Neuronal stem cell (in vitro differentiated cells): ENCODE measurements around the gene DRAP1.
A peak's percentile ranks its signal among the peaks of the same experiment; 100 is the strongest.

Source experiments
- DNase-seq: peaks from one replicate; pipeline ENCODE4 v3.0.0-alpha.2; 2013; ENCODE audit warnings: low spot score
- H2AFZ ChIP-seq: one replicate; pipeline ENCODE4 v1.6.1; 2013; ENCODE audit warnings: mild to moderate bottlenecking, low read length, inconsistent platforms
- H2AK5ac ChIP-seq: 2 replicates; pipeline ENCODE4 v1.6.1; 2013; ENCODE audit warnings: low read depth, mild to moderate bottlenecking, inconsistent platforms, low read length, moderate library complexity, mixed read lengths
- H2BK120ac ChIP-seq: 2 replicates; pipeline ENCODE4 v1.6.1; 2013; ENCODE audit warnings: low read depth, mild to moderate bottlenecking, inconsistent platforms, low read length, moderate library complexity, mixed read lengths
- H2BK12ac ChIP-seq: one replicate; pipeline ENCODE4 v1.6.1; 2013; ENCODE audit warnings: low read length, inconsistent platforms
- H2BK15ac ChIP-seq: 2 replicates; pipeline ENCODE4 v1.6.1; 2013; ENCODE audit warnings: mild to moderate bottlenecking, low read length, inconsistent platforms, mixed read lengths
- H2BK5ac ChIP-seq: one replicate; pipeline ENCODE4 v1.6.1; 2013; ENCODE audit warnings: inconsistent platforms, mild to moderate bottlenecking, low read length, moderate library complexity
- H3K14ac ChIP-seq: one replicate; pipeline ENCODE4 v1.6.1; 2013; ENCODE audit warnings: low read length, inconsistent platforms
- H3K18ac ChIP-seq: 2 replicates; pipeline ENCODE4 v1.6.1; 2013; ENCODE audit warnings: low read length, inconsistent platforms
- H3K23ac ChIP-seq: 2 replicates; pipeline ENCODE4 v1.6.1; 2013; ENCODE audit warnings: low read depth, mild to moderate bottlenecking, mixed read lengths, low read length, inconsistent platforms; ENCODE audit not compliant: poor library complexity
- H3K27ac ChIP-seq: replicated peaks from 3 replicates; pipeline ENCODE4 v1.5.1; 2013; ENCODE audit warnings: low read length, inconsistent platforms
- H3K27me3 ChIP-seq, 3 experiments: 2 replicates each; pipeline ENCODE4 v1.6.1; 2013; ENCODE audit warnings: low read length in 3 of 3, mild to moderate bottlenecking in 2 of 3, inconsistent platforms in 1 of 3, low read depth in 1 of 3, mixed read lengths in 1 of 3, moderate library complexity in 1 of 3; ENCODE audit not compliant: control insufficient read depth in 3 of 3, insufficient read depth in 3 of 3
- H3K36me3 ChIP-seq, 2 donors: replicated peaks in 1 of 2; 2 replicates each; pipeline ENCODE4 v1.6.1; 2013; ENCODE audit warnings: low read length in 2 of 2; ENCODE audit not compliant: control insufficient read depth in 2 of 2, insufficient read depth in 2 of 2
- H3K4ac ChIP-seq: 2 replicates; pipeline ENCODE4 v1.6.1; 2013; ENCODE audit warnings: inconsistent platforms, mild to moderate bottlenecking, low read length, moderate library complexity
- H3K4me1 ChIP-seq, 2 donors: 1 replicate in 1 of 2; 2 replicates in 1 of 2; pipeline ENCODE4 v1.6.1; 2013; ENCODE audit warnings: low read length in 2 of 2, low read depth in 1 of 2; ENCODE audit not compliant: control insufficient read depth in 2 of 2, insufficient read depth in 1 of 2
- H3K4me2 ChIP-seq: one replicate; pipeline ENCODE4 v1.6.1; 2013; ENCODE audit warnings: mild to moderate bottlenecking, low read length, inconsistent platforms; ENCODE audit not compliant: insufficient read depth, poor library complexity, severe bottlenecking
- H3K4me3 ChIP-seq, 2 donors: 2 replicates each; pipeline ENCODE4 v1.5.1; 2013; ENCODE audit warnings: low read length in 2 of 2, mild to moderate bottlenecking in 2 of 2, inconsistent platforms in 1 of 2, moderate library complexity in 1 of 2
- H3K79me1 ChIP-seq: one replicate; pipeline ENCODE4 v1.6.1; 2013; ENCODE audit warnings: low read depth, mild to moderate bottlenecking, inconsistent platforms, low read length, moderate library complexity
- H3K9ac ChIP-seq: one replicate; pipeline ENCODE4 v1.6.1; 2013; ENCODE audit warnings: mild to moderate bottlenecking, low read depth, low read length, inconsistent platforms; ENCODE audit not compliant: poor library complexity
- H3K9me3 ChIP-seq, 2 donors: replicated peaks in 1 of 2; 2 replicates each; pipeline versions ENCODE3 to v1.6.1; 2013; ENCODE audit warnings: low read length in 2 of 2, mild to moderate bottlenecking in 2 of 2, inconsistent platforms in 1 of 2, low read depth in 1 of 2, mixed read lengths in 1 of 2, moderate library complexity in 1 of 2; ENCODE audit not compliant: control insufficient read depth in 2 of 2, insufficient read depth in 1 of 2
- H4K8ac ChIP-seq: one replicate; pipeline ENCODE4 v1.6.1; 2013; ENCODE audit warnings: low read depth, mild to moderate bottlenecking, inconsistent platforms, low read length, moderate library complexity
- H4K91ac ChIP-seq: one replicate; pipeline ENCODE4 v1.6.1; 2013; ENCODE audit warnings: low read length, low read depth, mild to moderate bottlenecking, inconsistent platforms; ENCODE audit not compliant: poor library complexity
- WGBS, 2 donors: extraction: QIAGEN DNeasy Blood & Tissue Kit; methylation state at CpG; one replicate each; pipeline ENCODE4 v1.1.7; 2013; ENCODE audit warnings: missing lambda C conversion rate in 2 of 2, mixed read lengths in 1 of 2; ENCODE audit not compliant: insufficient read length in 2 of 2, insufficient replicate concordance in 1 of 2; ENCODE audit errors: extremely low coverage in 2 of 2; 5-methylcytosine and 5-hydroxymethylcytosine counted together

Gene DRAP1

DNA sequence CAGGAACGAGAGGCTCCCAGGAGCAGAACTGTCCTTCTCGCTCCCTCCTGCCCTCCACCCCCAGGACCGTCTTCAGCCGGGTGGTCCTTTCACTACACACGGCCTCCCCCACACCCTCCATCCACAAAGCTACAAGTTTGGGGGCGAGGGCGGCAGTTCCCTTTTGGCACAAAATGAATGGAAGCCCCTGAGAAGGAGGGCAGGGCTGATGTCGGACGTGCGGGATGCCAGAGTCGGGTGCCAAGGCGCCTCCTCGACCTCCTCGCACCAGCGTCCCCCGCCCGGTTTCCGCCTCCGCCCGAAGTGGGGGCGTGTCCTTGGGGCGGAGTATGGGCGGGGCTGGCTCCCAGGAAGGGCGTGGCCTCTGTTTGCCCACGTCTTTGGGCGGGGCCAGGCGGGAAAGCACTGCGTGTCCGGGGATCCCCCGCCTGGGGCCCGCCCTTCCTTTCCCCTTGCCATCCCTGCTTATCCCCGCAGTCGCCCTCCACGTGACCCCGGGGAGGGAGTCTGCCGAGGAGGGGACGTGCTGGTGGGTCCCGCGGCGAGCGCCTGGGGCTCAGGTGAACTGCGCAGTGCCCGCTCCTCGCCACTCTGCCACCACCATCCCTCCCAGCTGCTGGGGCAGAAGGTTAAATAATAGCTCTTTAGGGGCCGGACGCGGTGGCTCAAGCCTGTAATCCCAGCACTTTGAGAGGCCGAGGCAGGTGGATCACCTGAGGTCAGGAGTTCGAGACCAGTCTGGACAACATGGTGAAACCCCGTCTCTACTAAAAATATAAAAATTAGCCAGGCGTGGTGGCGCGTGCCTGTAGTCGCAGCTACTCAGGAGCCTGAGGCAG lies 45.7 kb upstream of the DRAP1 start:
- Histone ChIP-seq H2BK120ac (no peak overlapping the region), H3K4me3 (peak overlapping the region; percentile 40 to 86), H3K18ac (peak overlapping the region; percentile 93), H3K14ac (no peak overlapping the region), H2BK12ac (peak overlapping the region; percentile 73), H3K36me3 (no peaks in the 10 kb centered on the region), H3K9me3 (peaks cover 0 to 2% of the 10 kb centered on the region in 2 donors), H3K4ac (no peak overlapping the region), H4K91ac (no peak overlapping the region), H3K27me3 (peaks cover 0 to 5% (median 0%) of the 10 kb centered on the region in 3 experiments), H2BK15ac (no peak overlapping the region), H2AK5ac (no peak overlapping the region), H3K23ac (peak overlapping the region; percentile 94), H4K8ac (no peak overlapping the region), H2AFZ (peak overlapping the region; percentile 86), H3K4me1 (peaks cover 0 to 22% of the 10 kb centered on the region in 2 donors), H3K4me2 (peak overlapping the region; percentile 100), H3K79me1 (peaks cover 2% of the 10 kb centered on the region), H2BK5ac (no peak overlapping the region), H3K27ac (peak overlapping the region; percentile 34), H3K9ac (peak overlapping the region; percentile 94)
- no CpG with 5 or more reads among the region's 54 CpGs for WGBS, 2 donors
- DNase-seq = peak; percentile 92

DNA sequence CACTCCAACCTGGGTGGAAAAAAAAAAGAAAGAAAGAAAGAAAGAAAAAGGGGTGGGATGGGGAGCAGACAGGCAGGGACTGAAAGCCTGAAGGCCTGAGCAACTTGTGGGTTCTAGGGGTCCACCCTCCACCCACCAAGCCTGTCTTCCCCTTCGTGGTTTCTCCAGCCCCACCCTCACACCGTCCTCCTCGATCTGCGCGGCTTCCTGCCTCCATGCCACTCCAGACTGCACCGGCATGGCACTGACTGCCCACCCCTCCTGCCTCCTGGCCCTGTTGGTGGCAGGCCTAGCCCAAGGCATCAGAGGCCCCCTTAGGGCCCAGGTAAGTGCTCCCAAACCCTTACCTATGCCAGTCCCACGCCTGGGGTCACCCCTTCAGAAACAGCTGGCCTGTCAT lies 39.6 kb upstream of the DRAP1 start, which contains the start of gene CTSW:
TSS of gene CTSW (plus strand) at position 221 of the 400 bp plus-strand sequence. CDS start at position 239, 18 bp downstream.
- Histone ChIP-seq H2BK12ac (no peak within 1 kb of the TSS), H3K9me3 (peaks cover 0 to 2% of the 10 kb centered on the region in 2 donors), H3K9ac (no peak within 1 kb of the TSS), H3K36me3 (peaks cover 17 to 29% of the 10 kb centered on the region in 2 donors), H3K79me1 (no peaks in the 10 kb centered on the region), H3K4ac (no peak within 1 kb of the TSS), H2BK5ac (no peak within 1 kb of the TSS), H3K4me3 (no peak within 1 kb of the TSS), H2BK15ac (no peak within 1 kb of the TSS), H4K8ac (no peak within 1 kb of the TSS), H3K14ac (no peak within 1 kb of the TSS), H3K4me1 (peaks cover 0 to 2% of the 10 kb centered on the region in 2 donors), H4K91ac (no peak within 1 kb of the TSS), H3K27ac (no peak within 1 kb of the TSS), H2AFZ (no peak within 1 kb of the TSS), H2AK5ac (no peak within 1 kb of the TSS), H3K18ac (peak within 1 kb of the TSS; percentile 42), H3K27me3 (no peaks in the 10 kb centered on the region), H2BK120ac (no peak within 1 kb of the TSS), H3K23ac (peak within 1 kb of the TSS; percentile 86), H3K4me2 (no peak within 1 kb of the TSS)
- no CpG with 5 or more reads among the region's 7 CpGs for WGBS, 2 donors
- DNase-seq = no peak

- H3K9me3 ChIP-seq = peaks cover 0 to 2% of the 10 kb centered on the region in 2 donors
- no CpG with 5 or more reads among the region's 7 CpGs for WGBS, 2 donors
- H2BK5ac ChIP-seq = no peak overlapping the region
- H2AFZ ChIP-seq = no peak overlapping the region
- no peak overlapping the region for H2BK12ac ChIP-seq
- no peak overlapping the region for H3K4ac ChIP-seq
- no peak overlapping the region for H4K8ac ChIP-seq
- no peak overlapping the region for H4K91ac ChIP-seq
- no peak overlapping the region for H2AK5ac ChIP-seq
- H3K36me3 ChIP-seq = peaks cover 17 to 33% of the 10 kb centered on the region in 2 donors
- no peak overlapping the region for H3K4me2 ChIP-seq
- H3K4me1 ChIP-seq = peaks cover 0 to 2% of the 10 kb centered on the region in 2 donors
- H3K27ac ChIP-seq = no peak overlapping the region
- no peak overlapping the region for H3K9ac ChIP-seq
- H3K27me3 ChIP-seq = no peaks in the 10 kb centered on the region
- DNase-seq = no peak
- H3K79me1 ChIP-seq = no peaks in the 10 kb centered on the region
- no peak overlapping the region for H2BK120ac ChIP-seq
- H3K4me3 ChIP-seq = no peak overlapping the region
- no peak overlapping the region for H3K14ac ChIP-seq
- no peak overlapping the region for H3K18ac ChIP-seq
- H2BK15ac ChIP-seq = no peak overlapping the region
- H3K23ac ChIP-seq = peak overlapping the region; percentile 86
These were observed 39.2 kb upstream of the DRAP1 start for GRCh38 chr11:65880027-65880426.

DNA sequence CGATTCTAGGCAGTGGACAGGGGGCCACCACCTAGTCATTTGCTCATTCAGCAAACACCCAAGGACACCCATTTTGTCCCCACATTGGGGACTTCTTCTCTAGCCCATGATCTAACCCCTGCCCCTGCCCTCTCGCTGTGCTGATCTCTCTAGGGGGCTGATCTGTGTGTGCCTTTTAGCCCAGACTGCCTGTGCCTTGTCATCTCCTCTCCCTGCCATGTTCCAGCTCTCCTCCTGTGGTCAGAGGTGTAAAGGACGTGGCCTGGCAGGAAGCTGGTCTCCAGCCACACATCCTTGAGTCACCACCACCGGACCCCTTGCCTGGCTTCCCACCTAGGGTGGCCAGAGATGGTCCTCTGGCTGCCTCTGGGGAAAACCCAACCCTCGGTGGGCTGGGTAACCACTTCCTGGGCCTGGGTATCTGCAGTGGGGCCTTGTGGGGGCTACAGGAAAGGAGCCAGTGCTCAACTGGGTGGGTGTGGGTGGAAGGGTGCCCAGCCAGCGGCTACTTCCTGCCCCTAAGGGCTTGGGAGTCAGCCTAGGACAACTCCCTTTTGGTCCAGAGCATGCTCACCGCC lies 38.3 kb upstream of the DRAP1 start:
- peaks cover 0 to 2% of the 10 kb centered on the region in 2 donors for H3K9me3 ChIP-seq
- H3K9ac ChIP-seq = no peak overlapping the region
- H3K27me3 ChIP-seq = no peaks in the 10 kb centered on the region
- peak overlapping the region; percentile 41 for H2AK5ac ChIP-seq
- H3K79me1 ChIP-seq = no peaks in the 10 kb centered on the region
- H3K18ac ChIP-seq = peak overlapping the region; percentile 41
- H2BK120ac ChIP-seq = no peak overlapping the region
- peaks cover 0 to 2% of the 10 kb centered on the region in 2 donors for H3K4me1 ChIP-seq
- H3K36me3 ChIP-seq = peaks cover 25 to 42% of the 10 kb centered on the region in 2 donors
- no peak overlapping the region for H2BK5ac ChIP-seq
- H2BK12ac ChIP-seq = no peak overlapping the region
- no peak overlapping the region for H3K23ac ChIP-seq
- no peak overlapping the region for H3K4me3 ChIP-seq
- no peak overlapping the region for H2BK15ac ChIP-seq
- no peak overlapping the region for H2AFZ ChIP-seq
- no peak for DNase-seq
- no peak overlapping the region for H3K4ac ChIP-seq
- no peak overlapping the region for H3K14ac ChIP-seq
- no peak overlapping the region for H4K8ac ChIP-seq
- no peak overlapping the region for H3K4me2 ChIP-seq
- H4K91ac ChIP-seq = no peak overlapping the region
- no CpG with 5 or more reads among the region's 7 CpGs for WGBS, 2 donors
- H3K27ac ChIP-seq = no peak overlapping the region
